ENCODE results near the gene IRF9.

IRF9 gene

GRCh38 chr14:24116128-24116814 lies 44.8 kb upstream of the IRF9 start:
- H3K4me3 ChIP-seq (ENCODE audit: low read depth, low read length) = no peak overlapping the region
- no peak for TF ChIP-seq CTCF (IDR thresholded peaks at IDR 0.05; ENCODE audit: borderline replicate concordance, insufficient read depth, low read depth, low read length)

- no peak overlapping the region for H3K4me3 ChIP-seq (ENCODE audit: low read depth, low read length)
- TF ChIP-seq CTCF (IDR thresholded peaks at IDR 0.05; ENCODE audit: borderline replicate concordance, insufficient read depth, low read depth, low read length) = no peak
Observed at GRCh38 chr14:24117179-24117578, 43.9 kb upstream of the IRF9 start.

DNA sequence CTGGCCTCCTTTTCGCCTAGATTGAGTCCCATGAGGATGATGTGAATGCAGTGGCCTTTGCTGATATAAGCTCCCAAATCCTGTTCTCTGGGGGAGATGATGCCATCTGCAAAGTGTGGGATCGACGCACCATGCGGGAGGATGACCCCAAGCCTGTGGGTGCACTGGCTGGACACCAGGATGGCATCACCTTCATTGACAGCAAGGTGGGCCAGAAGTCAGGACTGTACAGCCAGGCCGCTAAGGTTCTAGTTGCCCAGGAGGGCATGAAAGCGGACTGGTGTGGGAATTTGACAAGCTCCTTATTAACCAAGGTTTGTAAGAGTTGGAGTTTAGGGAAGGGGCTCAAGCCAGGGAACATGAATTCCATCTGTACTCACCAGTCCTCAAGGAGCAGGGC lies 41.4 kb upstream of the IRF9 start:
- no peak for TF ChIP-seq CTCF (IDR thresholded peaks at IDR 0.05; ENCODE audit: borderline replicate concordance, insufficient read depth, low read depth, low read length)
- H3K4me3 ChIP-seq (ENCODE audit: low read depth, low read length) = no peak overlapping the region

- TF ChIP-seq CTCF (IDR thresholded peaks at IDR 0.05; ENCODE audit: borderline replicate concordance, insufficient read depth, low read depth, low read length) = no peak
- H3K4me3 ChIP-seq (ENCODE audit: low read depth, low read length) = no peak overlapping the region
Observed at GRCh38 chr14:24121210-24121609, 39.9 kb upstream of the IRF9 start.

DNA sequence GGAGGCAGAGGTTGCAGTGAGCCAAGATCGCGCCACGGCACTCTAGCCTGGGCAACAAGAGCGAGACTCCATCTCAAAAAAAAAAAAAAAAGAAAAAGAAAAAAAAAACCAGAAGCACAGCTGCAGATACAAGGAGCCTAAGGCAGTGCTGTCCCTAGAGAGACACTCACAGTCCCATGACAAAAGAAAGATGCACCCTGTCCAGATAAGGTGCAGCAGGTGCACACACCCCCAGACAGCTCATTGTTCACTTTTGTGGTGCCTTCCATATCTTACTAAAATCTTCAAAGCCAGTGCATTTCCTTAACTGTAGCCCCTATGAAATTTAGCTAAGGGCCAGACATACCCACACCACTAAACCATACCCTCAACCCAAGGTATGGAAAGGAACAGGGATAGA lies 38.6 kb upstream of the IRF9 start:
- no peak overlapping the region for H3K4me3 ChIP-seq (ENCODE audit: low read depth, low read length)
- no peak for TF ChIP-seq CTCF (IDR thresholded peaks at IDR 0.05; ENCODE audit: borderline replicate concordance, insufficient read depth, low read depth, low read length)

DNA sequence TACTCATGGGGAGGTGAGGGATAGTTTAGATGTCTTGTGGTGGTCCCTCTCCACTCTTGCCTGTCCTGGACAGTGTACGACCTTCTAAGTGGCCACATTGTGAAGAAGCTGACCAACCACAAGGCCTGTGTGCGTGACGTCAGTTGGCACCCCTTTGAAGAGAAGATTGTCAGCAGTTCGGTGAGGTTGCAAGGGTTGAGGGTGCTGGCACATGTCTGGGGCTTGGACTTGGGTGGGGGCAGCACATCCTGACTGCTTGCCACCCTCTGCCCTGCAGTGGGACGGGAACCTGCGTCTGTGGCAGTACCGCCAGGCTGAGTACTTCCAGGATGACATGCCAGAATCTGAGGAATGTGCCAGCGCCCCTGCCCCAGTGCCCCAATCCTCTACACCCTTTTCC lies 38.2 kb upstream of the IRF9 start:
- no peak overlapping the region for H3K4me3 ChIP-seq (ENCODE audit: low read depth, low read length)
- TF ChIP-seq CTCF (IDR thresholded peaks at IDR 0.05; ENCODE audit: borderline replicate concordance, insufficient read depth, low read depth, low read length) = no peak
